Endothelial cell of umbilical vein (primary cell): ENCODE measurements around the gene TNRC6C.
"Not testable (repeated sequence)": the region's sequence is repeated elsewhere in the genome, so short reads cannot be mapped to it uniquely, and the experiment has no call there.

ENCODE experiments used
- EZH2 ChIP-seq: IDR thresholded peaks from 2 replicates; pipeline ENCODE4 v1.6.1; 2012; ENCODE audit warnings: borderline replicate concordance, low read depth, mild to moderate bottlenecking, moderate library complexity, low read length, inconsistent platforms; ENCODE audit not compliant: severe bottlenecking
- POLR2A ChIP-seq: IDR thresholded peaks from 2 replicates; pipeline ENCODE4 v1.6.1; 2012; ENCODE audit warnings: low read depth, mild to moderate bottlenecking, control low read depth, low read length

- not testable (repeated sequence) for TF ChIP-seq POLR2A, EZH2
Measured at GRCh38 chr17:77993735-77994134, 35.2 kb downstream of the TNRC6C start.
